Measurements from ENCODE around the gene NUP210. TPM values are rescaled to one million over a fixed set of nuclear protein-coding genes. Genes with fewer than 3 reads are reported as not detected.
"Not testable (repeated sequence)": the region's sequence is repeated elsewhere in the genome, so short reads cannot be mapped to it uniquely, and the experiment has no call there.

The NUP210 gene
- total RNA-seq, 1 experiment from 2014 or later = 64.0 TPM

DNA sequence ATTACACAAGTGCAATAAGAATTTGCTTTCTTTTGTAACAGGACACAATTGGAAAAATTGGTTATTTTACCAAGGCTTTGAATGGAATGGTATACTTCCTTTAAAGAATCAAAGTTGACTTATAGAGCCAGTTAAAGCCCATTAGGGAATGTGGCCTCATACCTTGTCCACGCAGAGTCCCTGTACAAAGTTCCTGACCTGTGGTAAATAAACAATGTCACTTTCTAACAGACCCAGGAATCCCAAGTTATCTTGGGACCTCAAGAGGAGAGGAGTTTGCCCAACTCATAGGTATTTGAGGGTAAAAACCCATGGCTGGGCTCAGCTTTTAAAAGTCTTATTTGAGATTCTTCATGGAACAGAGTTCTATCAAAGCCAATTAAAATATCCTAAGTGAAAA is 12.0 kb upstream of the NUP210 start:
- Histone ChIP-seq H4K20me1 (ENCODE audit: low read length) (no peaks in the 10 kb centered on the region), H3K9me3 (ENCODE audit: low read length) (no peaks in the 10 kb centered on the region), H2AFZ (ENCODE audit: low read length) (no peak overlapping the region), H3K4me1 (ENCODE audit: insufficient read depth, low read length) (no peaks in the 10 kb centered on the region), H3K36me3 (ENCODE audit: low read depth, low read length) (no peaks in the 10 kb centered on the region), H3K9me2 (replicated peaks; ENCODE audit: low read length) (no peaks in the 10 kb centered on the region), H3K9ac (ENCODE audit: low read length) (no peak overlapping the region), H3K27me3 (ENCODE audit: low read length) (no peaks in the 10 kb centered on the region), H3K4me2 (ENCODE audit: low read length) (no peak overlapping the region), H3K27ac (ENCODE audit: low read length) (no peak overlapping the region), H3K4me3 (ENCODE audit: low read length) (no peak overlapping the region), H3K79me2 (ENCODE audit: low read length) (no peaks in the 10 kb centered on the region), H3F3A (ENCODE audit: low read length, unreplicated experiment) (no peaks in the 10 kb centered on the region)
- ChIA-PET POLR2A (ENCODE audit: unreplicated experiment) (no interaction called here), CTCF (no interaction called here)
- intact Hi-C loops (cut with micrococcal nuclease) = no loop called here
- DNase-seq = no peak
- BruUV-seq (replicated peaks) = no TSS peak
- no peak for ATAC-seq
- TF ChIP-seq CTCF (conservative IDR thresholded peaks at IDR 0.05; ENCODE audit: low read depth, low read length) = no peak
- no peak for TF ChIP-seq EZH2phosphoT487 (IDR thresholded peaks at IDR 0.05; ENCODE audit: borderline replicate concordance, low read length)
- TF ChIP-seq EZH2 (IDR thresholded peaks at IDR 0.05; ENCODE audit: low read length, unreplicated experiment) = no peak

DNA sequence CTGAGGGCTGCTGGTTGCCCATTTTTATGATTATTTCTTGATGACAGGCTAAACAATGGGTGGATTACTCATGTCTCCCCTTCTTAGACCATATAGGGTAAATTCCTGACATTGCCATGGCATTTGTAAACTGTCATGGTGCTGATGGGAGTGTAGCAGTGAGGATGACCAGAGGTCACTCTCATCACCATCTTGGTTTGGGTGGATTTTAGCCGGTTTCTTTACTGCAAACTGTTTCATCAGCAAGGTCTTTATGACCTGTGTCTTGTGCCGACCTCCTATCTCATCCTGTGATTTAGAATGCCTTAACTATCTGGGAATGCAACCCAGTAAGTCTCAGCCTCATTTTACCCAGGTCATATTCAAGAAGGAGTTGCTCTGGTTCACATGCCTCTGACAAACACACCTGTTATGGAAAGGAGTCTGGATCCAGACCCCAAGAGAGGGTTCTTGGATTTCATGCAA is 10.3 kb upstream of the NUP210 start:
- H3K27ac ChIP-seq (ENCODE audit: low read length); ATAC-seq; POLR2A ChIA-PET (ENCODE audit: unreplicated experiment); H3K79me2 ChIP-seq (ENCODE audit: low read length); H2AFZ ChIP-seq (ENCODE audit: low read length); H3K9me3 ChIP-seq (ENCODE audit: low read length); H3K27me3 ChIP-seq (ENCODE audit: low read length); H3K9me2 ChIP-seq (replicated peaks; ENCODE audit: low read length); H3K4me3 ChIP-seq (ENCODE audit: low read length); intact Hi-C loops (cut with micrococcal nuclease); H3F3A ChIP-seq (ENCODE audit: low read length, unreplicated experiment); H3K36me3 ChIP-seq (ENCODE audit: low read depth, low read length); BruUV-seq (replicated peaks); CTCF ChIA-PET; H3K4me1 ChIP-seq (ENCODE audit: insufficient read depth, low read length); H3K4me2 ChIP-seq (ENCODE audit: low read length); H4K20me1 ChIP-seq (ENCODE audit: low read length); H3K9ac ChIP-seq (ENCODE audit: low read length): not testable (repeated sequence)
- peak; percentile 40 for DNase-seq

DNA sequence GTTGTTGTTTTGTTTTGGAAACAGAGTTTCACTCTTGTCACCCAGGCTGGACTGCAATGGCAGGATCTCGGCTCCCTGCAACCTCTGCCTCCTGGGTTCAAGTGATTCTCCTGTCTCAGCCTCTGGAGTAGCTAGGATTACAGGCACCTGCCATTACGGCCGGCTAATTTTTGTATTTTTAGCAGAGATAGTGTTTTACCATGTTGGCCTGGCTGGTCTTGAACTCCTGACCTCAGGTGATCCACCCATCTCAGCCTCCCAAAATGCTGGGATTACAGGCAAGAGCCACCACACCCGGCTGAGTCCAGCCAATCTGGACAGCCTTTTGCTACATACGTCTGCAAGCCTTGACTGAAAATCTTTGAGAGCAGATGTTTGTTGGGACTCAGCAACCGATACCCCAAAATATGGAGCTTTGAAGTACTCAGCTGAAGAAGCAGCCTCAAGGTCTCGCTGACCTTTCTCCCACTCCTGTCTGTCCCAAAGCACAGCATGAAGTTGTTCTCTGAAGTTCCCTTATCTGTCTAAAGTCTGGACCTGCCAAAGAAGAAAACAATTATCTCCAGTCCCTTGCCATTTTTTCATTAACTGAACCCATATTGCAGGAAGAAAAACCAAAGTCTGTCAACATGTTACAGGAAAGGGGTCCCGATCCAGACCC is 9.6 kb upstream of the NUP210 start:
- Histone ChIP-seq H3K9ac (ENCODE audit: low read length) (no peak overlapping the region), H3K9me2 (replicated peaks; ENCODE audit: low read length) (no peaks in the 10 kb centered on the region), H3K4me2 (ENCODE audit: low read length) (no peak overlapping the region), H4K20me1 (ENCODE audit: low read length) (no peaks in the 10 kb centered on the region), H3K4me1 (ENCODE audit: insufficient read depth, low read length) (no peaks in the 10 kb centered on the region), H3K9me3 (ENCODE audit: low read length) (no peaks in the 10 kb centered on the region), H3F3A (ENCODE audit: low read length, unreplicated experiment) (no peaks in the 10 kb centered on the region), H2AFZ (ENCODE audit: low read length) (no peak overlapping the region), H3K27ac (ENCODE audit: low read length) (no peak overlapping the region), H3K79me2 (ENCODE audit: low read length) (no peaks in the 10 kb centered on the region), H3K4me3 (ENCODE audit: low read length) (no peak overlapping the region), H3K36me3 (ENCODE audit: low read depth, low read length) (no peaks in the 10 kb centered on the region), H3K27me3 (ENCODE audit: low read length) (no peaks in the 10 kb centered on the region)
- ChIA-PET CTCF (no interaction called here), POLR2A (ENCODE audit: unreplicated experiment) (no interaction called here)
- DNase-seq = no peak
- BruUV-seq (replicated peaks) = no TSS peak
- intact Hi-C loops (cut with micrococcal nuclease) = no loop called here
- TF ChIP-seq CTCF (conservative IDR thresholded peaks at IDR 0.05; ENCODE audit: low read depth, low read length) = no peak
- TF ChIP-seq EZH2 (IDR thresholded peaks at IDR 0.05; ENCODE audit: low read length, unreplicated experiment) = no peak
- TF ChIP-seq EZH2phosphoT487 (IDR thresholded peaks at IDR 0.05; ENCODE audit: borderline replicate concordance, low read length) = no peak
- no peak for ATAC-seq

GRCh38 chr3:13428678-13429077 is 8.6 kb upstream of the NUP210 start:
- H3K4me2 ChIP-seq (ENCODE audit: low read length); POLR2A ChIA-PET (ENCODE audit: unreplicated experiment); H3K79me2 ChIP-seq (ENCODE audit: low read length); BruUV-seq (replicated peaks); H3K9me3 ChIP-seq (ENCODE audit: low read length); H3F3A ChIP-seq (ENCODE audit: low read length, unreplicated experiment); H2AFZ ChIP-seq (ENCODE audit: low read length); CTCF ChIA-PET; DNase-seq; ATAC-seq; H3K9ac ChIP-seq (ENCODE audit: low read length); H4K20me1 ChIP-seq (ENCODE audit: low read length); H3K36me3 ChIP-seq (ENCODE audit: low read depth, low read length); H3K4me1 ChIP-seq (ENCODE audit: insufficient read depth, low read length); H3K4me3 ChIP-seq (ENCODE audit: low read length); H3K27ac ChIP-seq (ENCODE audit: low read length); H3K27me3 ChIP-seq (ENCODE audit: low read length); H3K9me2 ChIP-seq (replicated peaks; ENCODE audit: low read length); intact Hi-C loops (cut with micrococcal nuclease): not testable (repeated sequence)
